ENCODE data around the gene NAPA. TPM values are rescaled to one million over a fixed set of nuclear protein-coding genes. Genes with fewer than 3 reads are reported as not detected.

The NAPA gene
- total RNA-seq, 1 donor from 2014 or later, result 22.4 TPM

GRCh38 chr19:47523473-47523872 is 8.6 kb upstream of the NAPA start:
- DNase-seq (ENCODE audit: low spot score), result no peak

GRCh38 chr19:47521473-47522180 is 6.8 kb upstream of the NAPA start:
- no peak for DNase-seq (ENCODE audit: low spot score)

GRCh38 chr19:47520839-47521238 is 6.0 kb upstream of the NAPA start:
- DNase-seq (ENCODE audit: low spot score), result no peak

- DNase-seq (ENCODE audit: low spot score), result no peak
These were observed 5.5 kb upstream of the NAPA start for GRCh38 chr19:47520343-47520806.

GRCh38 chr19:47518854-47519253 is 4.0 kb upstream of the NAPA start:
- DNase-seq (ENCODE audit: low spot score), result no peak

GRCh38 chr19:47518139-47518538 is 3.3 kb upstream of the NAPA start:
- DNase-seq (ENCODE audit: low spot score), result no peak

GRCh38 chr19:47514151-47514868 is 553 bp downstream of the NAPA start:
- DNase-seq (ENCODE audit: low spot score), result no peak

GRCh38 chr19:47512948-47513319 is 1.9 kb downstream of the NAPA start:
- no peak for DNase-seq (ENCODE audit: low spot score)

GRCh38 chr19:47512183-47512947 is 2.5 kb downstream of the NAPA start:
- DNase-seq (ENCODE audit: low spot score), result no peak

GRCh38 chr19:47511681-47512080 is 3.2 kb downstream of the NAPA start:
- no peak for DNase-seq (ENCODE audit: low spot score)

- no peak for DNase-seq (ENCODE audit: low spot score)
These were observed 3.7 kb downstream of the NAPA start for GRCh38 chr19:47511128-47511517.

GRCh38 chr19:47510516-47511127 is 4.2 kb downstream of the NAPA start:
- no peak for DNase-seq (ENCODE audit: low spot score)

- DNase-seq (ENCODE audit: low spot score), result no peak
These were observed 4.9 kb downstream of the NAPA start for GRCh38 chr19:47509973-47510372.

GRCh38 chr19:47509170-47509847 is 5.6 kb downstream of the NAPA start:
- no peak for DNase-seq (ENCODE audit: low spot score)

- DNase-seq (ENCODE audit: low spot score), result no peak
These were observed 6.1 kb downstream of the NAPA start for GRCh38 chr19:47508721-47509120.

- DNase-seq (ENCODE audit: low spot score), result no peak
These were observed 6.8 kb downstream of the NAPA start for GRCh38 chr19:47507924-47508553.

GRCh38 chr19:47507012-47507411 is 7.9 kb downstream of the NAPA start:
- peak; percentile 41 for DNase-seq (ENCODE audit: low spot score)

GRCh38 chr19:47506459-47506858 is 8.4 kb downstream of the NAPA start:
- no peak for DNase-seq (ENCODE audit: low spot score)

- no peak for DNase-seq (ENCODE audit: low spot score)
These were observed 9.4 kb downstream of the NAPA start for GRCh38 chr19:47505506-47505905.

- peak; percentile 70 for DNase-seq (ENCODE audit: low spot score)
These were observed 11.1 kb downstream of the NAPA start for GRCh38 chr19:47503826-47504150.
